H1 (cell line): ENCODE results near the gene NAIF1. TPM values are rescaled to one million over a fixed set of nuclear protein-coding genes. Genes with fewer than 3 reads are reported as not detected.

Experiments
- E2F6 ChIP-seq: IDR thresholded peaks from 2 replicates; pipeline ENCODE4 v1.6.1; 2012; ENCODE audit warnings: inconsistent platforms
- JUN ChIP-seq: IDR thresholded peaks from 2 replicates; pipeline ENCODE4 v1.6.1; 2011; ENCODE audit warnings: low read depth, mild to moderate bottlenecking, improper control_type of control experiment, low read length
- KDM1A ChIP-seq: fragments of 200-600, 300-600 bp; sonication (generic); IDR thresholded peaks from 2 replicates; pipeline ENCODE4 v1.7.1; 2016; ENCODE audit warnings: mild to moderate bottlenecking, low read length, borderline replicate concordance
- MAFK ChIP-seq: IDR thresholded peaks from 2 replicates; pipeline ENCODE4 v1.6.1; 2012; ENCODE audit warnings: low read depth, mild to moderate bottlenecking, improper control_type of control experiment, low read length
- POLR2A ChIP-seq, 2 experiments: IDR thresholded peaks; 1 replicate in 1 of 2; 2 replicates in 1 of 2; pipeline ENCODE4 v1.6.1; 2011; ENCODE audit warnings: low read depth in 2 of 2, low read length in 2 of 2, mild to moderate bottlenecking in 2 of 2; ENCODE audit errors: control extremely low read depth in 1 of 2
- POLR2AphosphoS5 ChIP-seq: IDR thresholded peaks from 2 replicates; pipeline ENCODE4 v1.6.1; 2011; ENCODE audit warnings: low read depth, low read length
- RAD21 ChIP-seq, 2 experiments: IDR thresholded peaks in 1 of 2; conservative IDR thresholded peaks in 1 of 2; 2 replicates each; pipeline ENCODE4 v1.6.1; 2011; ENCODE audit warnings: low read depth in 2 of 2, low read length in 2 of 2, improper control_type of control experiment in 1 of 2, inconsistent platforms in 1 of 2, mild to moderate bottlenecking in 1 of 2, moderate library complexity in 1 of 2
- RFX5 ChIP-seq: IDR thresholded peaks from 2 replicates; pipeline ENCODE4 v1.6.1; 2011; ENCODE audit warnings: low read depth, low read length, improper control_type of control experiment, borderline replicate concordance
- SUZ12 ChIP-seq: fragments of 200-600 bp; sonication (generic); IDR thresholded peaks from 2 replicates; pipeline ENCODE4 v1.6.1; 2012; ENCODE audit warnings: mild to moderate bottlenecking, inconsistent platforms, low read length, moderate library complexity, mixed read lengths
- TAF1 ChIP-seq: IDR thresholded peaks from 2 replicates; pipeline ENCODE4 v1.6.1; 2011; ENCODE audit warnings: mild to moderate bottlenecking, low read depth, low read length
- TBP ChIP-seq: IDR thresholded peaks from 2 replicates; pipeline ENCODE4 v1.6.1; 2011; ENCODE audit warnings: low read depth, low read length, improper control_type of control experiment
- TEAD4 ChIP-seq: IDR thresholded peaks from 2 replicates; pipeline ENCODE4 v1.6.1; 2012; ENCODE audit warnings: low read depth, low read length, inconsistent platforms, mixed read lengths
- polyA plus RNA-seq, 7 experiments: library from polyadenylated mRNA; depleted of rRNA in 3 of 7; stranded (reverse) in 5 of 7; unstranded in 2 of 7; fragments of >200 nt in 5 of 7; fragments of 200-250 nt in 2 of 7; gene quantifications; 1 replicate in 5 of 7; 2 replicates in 1 of 7; 4 replicates in 1 of 7; pipeline versions ENCODE4 v1.2.1 to v1.2.3, GENCODE V29; 2011 to 2013; ENCODE audit warnings: missing spikeins in 2 of 7, mixed read lengths in 2 of 7
- total RNA-seq: library from RNA; stranded (reverse); fragmentation: NEBNext Ultra II Directional; extraction: Animal tissue kit (Norgen Biotek cat#: 25700); gene quantifications from 2 replicates; pipeline ENCODE4 v1.2.1, GENCODE V29; 2021

NAIF1 gene
- total and polyA plus RNA-seq, 2 of the 8 experiments (the other 6 are each of a cell fraction or from before 2014, with no cell fraction given) = 8.7 to 9.0 TPM

GRCh38 chr9:128091144-128091543, 24.0 kb upstream of the NAIF1 start (continued):
- TF ChIP-seq TEAD4 (peak; percentile 6; the same call in 1 of the 2 replicates), POLR2A (IDR thresholded peaks at IDR 0.05; ENCODE audit: control extremely low read depth in 1 of 2, low read depth in 2 of 2, low read length in 2 of 2) (0 out of 3 replicates have a peak, but pooled peaks of 1 of the 2 experiments have one; percentile 28), JUN (no peak), RFX5 (no peak), TAF1 (0 out of 2 replicates have a peak, but pooled peaks have one; percentile 33), SUZ12 (no peak), KDM1A (no peak), POLR2AphosphoS5 (0 out of 2 replicates have a peak, but pooled peaks have one; percentile 11), MAFK (no peak), RAD21 (IDR thresholded peaks at IDR 0.05 in 1 of 2, conservative IDR thresholded peaks at IDR 0.05 in 1 of 2; ENCODE audit: low read depth in 2 of 2, low read length in 2 of 2) (no peak), E2F6 (peak; percentile 74), TBP (0 out of 2 replicates have a peak, but pooled peaks have one; percentile 52)
